NOMO-1 (cell line): ENCODE measurements around the gene OR10G6.
"Not testable (repeated sequence)": the region's sequence is repeated elsewhere in the genome, so short reads cannot be mapped to it uniquely, and the experiment has no call there.

Experiments
- DNase-seq, 2 experiments: peaks; one replicate each; lab custom pipeline; 2025; ENCODE audit not compliant: unreplicated experiment in 2 of 2; lab: John Stamatoyannopoulos, UW

Gene OR10G6, protein sequence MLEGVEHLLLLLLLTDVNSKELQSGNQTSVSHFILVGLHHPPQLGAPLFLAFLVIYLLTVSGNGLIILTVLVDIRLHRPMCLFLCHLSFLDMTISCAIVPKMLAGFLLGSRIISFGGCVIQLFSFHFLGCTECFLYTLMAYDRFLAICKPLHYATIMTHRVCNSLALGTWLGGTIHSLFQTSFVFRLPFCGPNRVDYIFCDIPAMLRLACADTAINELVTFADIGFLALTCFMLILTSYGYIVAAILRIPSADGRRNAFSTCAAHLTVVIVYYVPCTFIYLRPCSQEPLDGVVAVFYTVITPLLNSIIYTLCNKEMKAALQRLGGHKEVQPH

DNA sequence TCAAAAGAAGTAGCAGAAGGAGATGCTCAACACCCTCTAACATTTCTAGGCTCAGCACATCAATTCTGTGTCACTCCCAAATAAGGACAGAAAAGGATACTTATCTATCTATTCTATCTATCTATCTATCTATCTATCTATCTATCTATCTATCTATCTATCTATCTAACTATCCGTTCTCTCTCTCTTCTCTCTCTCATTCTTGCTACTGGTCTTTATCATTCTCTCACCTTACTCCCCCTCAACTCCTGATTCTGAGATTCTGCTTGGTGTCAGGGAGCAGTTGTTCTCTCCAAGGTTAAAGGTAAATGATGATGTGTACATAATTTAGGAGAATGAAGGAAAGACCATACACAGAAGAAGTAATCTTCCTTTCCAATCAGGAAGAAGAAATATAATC, at the start of gene OR10G6:
OR10G6 (minus strand) TSS at position 43 of the 400 bp plus-strand sequence; CDS start at position 43, 0 bp downstream.
- no peak for DNase-seq

DNA sequence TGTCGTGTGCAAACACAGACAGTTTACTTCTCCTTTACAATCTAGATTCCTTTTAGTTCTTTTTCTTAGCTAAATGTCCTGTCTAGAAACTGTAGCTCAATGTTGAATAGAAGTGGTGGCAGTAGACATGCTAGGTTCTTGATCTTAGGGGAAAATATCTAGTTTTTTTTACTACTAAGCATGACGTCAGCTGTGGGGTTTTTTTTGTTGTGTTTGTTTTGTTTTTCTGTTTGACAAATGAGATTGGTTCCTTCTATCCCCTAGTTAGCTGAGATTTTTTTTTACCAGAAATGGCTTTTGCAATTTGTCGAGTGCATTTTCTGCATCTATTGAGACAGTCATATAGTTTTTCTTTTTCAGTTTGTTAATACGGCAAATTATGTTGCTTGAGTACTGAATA, 48.5 kb upstream of the OR10G6 start:
- no peak for DNase-seq

DNA sequence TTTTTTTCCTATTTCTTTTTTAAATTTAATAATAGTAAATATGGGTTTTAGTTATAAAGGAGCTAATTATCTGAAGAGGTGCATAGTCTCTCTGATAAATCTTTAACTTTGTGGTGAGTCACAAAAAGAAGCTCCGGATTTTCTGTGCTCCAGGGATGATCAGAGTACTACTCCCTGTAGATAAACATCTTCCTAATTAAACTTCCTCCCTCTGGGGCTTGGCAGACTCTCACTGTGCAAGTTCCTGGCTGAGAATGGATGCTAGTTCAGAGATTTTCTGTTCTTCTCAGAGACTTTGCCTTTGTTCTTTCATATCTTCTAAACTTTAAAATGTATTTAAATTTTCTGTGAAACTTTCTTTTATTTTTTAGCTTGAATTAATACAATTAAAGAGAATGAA, 46.3 kb upstream of the OR10G6 start, which contains the start of gene OR10G7:
OR10G7 (minus strand) TSS at position 72 of the 400 bp plus-strand sequence. CDS start 2,324 bp downstream, outside the sequence.
- no peak for DNase-seq

DNA sequence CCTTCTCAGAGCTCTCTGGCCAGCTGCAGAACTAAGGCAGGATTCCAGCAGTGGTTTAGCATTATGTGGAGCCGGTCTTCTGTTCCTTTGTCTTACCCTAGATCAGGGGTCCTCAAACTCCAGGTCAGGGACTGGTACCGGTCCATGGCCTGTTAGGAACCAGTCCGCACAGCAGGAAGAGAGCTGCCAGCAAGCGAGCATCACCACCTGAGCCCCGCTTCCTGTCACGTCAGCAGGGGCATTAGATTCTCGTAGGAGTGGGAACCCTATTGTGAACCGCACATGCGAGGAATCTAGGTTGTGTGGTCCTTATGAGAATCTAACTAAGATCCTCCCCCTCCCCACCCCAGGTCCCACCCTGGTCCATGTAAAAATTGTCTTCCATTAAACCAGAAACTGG, 44.6 kb upstream of the OR10G6 start:
- DNase-seq = no peak

DNA sequence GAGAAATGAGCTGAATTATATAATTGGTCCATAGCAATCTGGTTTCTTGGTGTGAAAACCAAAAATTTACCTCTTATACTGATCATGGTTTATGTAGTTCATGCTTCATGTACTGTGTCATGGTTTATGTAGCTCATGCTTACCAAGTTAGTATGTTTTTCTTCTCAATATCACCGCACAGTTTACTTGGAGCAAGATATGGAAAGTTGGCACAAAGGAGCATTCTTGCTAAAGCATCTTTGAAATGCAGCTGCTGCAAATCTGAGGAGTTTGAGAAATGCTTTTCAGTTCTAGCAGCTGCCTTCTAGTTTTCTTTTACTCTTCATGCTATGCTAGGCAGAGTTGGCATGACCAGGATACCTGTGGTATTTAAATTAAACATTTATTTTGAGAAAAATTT, 41.7 kb upstream of the OR10G6 start:
- DNase-seq = no peak

DNA sequence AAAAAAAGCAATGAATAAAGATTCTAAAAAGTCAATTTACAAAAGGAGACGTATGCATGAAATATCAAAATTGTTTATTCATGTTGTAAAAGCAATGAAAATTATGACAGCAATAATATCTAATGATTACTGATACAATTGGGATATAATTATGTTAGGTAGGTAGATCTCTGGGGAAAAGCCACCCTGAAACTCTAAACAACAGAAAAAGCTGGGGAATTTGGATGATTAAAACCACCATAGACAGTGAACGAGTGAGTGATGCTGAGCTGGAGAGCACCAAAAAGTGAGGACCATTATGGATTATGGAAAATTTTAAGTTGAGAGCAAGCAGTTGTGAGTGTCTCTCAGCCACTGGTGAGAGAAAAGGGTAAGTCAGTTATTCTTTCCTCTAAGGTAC, 31.5 kb upstream of the OR10G6 start, which contains the start of gene OR10G8:
OR10G8 (plus strand) TSS at position 301 of the 400 bp plus-strand sequence. CDS start 2,825 bp downstream, outside the sequence.
- DNase-seq = no peak

DNA sequence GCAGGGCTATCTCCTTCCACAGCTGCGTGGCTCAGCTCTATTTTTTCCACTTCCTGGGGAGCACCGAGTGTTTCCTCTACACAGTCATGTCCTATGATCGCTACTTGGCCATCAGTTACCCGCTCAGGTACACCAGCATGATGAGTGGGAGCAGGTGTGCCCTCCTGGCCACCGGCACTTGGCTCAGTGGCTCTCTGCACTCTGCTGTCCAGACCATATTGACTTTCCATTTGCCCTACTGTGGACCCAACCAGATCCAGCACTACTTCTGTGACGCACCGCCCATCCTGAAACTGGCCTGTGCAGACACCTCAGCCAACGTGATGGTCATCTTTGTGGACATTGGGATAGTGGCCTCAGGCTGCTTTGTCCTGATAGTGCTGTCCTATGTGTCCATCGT, 20.9 kb upstream of the OR10G6 start:
- DNase-seq = not testable (repeated sequence)

DNA sequence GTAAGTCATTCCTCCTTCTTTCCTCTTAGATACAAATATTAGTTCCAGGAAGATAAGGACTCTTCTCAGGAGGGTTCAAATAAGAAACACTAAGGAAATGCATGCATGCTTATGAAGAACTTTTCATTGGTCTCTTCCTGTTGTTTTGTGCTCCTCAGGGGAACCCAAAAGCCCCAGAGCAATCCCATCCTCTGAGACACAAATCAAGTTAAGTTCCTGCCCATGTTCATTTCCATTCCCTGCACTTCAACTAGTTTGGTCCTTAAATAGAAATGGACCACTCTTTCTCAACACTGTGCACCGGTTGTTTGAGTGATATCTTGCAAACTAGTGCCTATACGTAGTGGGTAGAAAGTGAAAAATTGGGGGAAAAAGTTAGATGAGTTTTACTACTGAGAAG, 17.7 kb upstream of the OR10G6 start, which contains the start of gene OR10G4:
OR10G4 (plus strand) TSS at position 301 of the 400 bp plus-strand sequence. CDS start 2,578 bp downstream, outside the sequence.
- DNase-seq = no peak

DNA sequence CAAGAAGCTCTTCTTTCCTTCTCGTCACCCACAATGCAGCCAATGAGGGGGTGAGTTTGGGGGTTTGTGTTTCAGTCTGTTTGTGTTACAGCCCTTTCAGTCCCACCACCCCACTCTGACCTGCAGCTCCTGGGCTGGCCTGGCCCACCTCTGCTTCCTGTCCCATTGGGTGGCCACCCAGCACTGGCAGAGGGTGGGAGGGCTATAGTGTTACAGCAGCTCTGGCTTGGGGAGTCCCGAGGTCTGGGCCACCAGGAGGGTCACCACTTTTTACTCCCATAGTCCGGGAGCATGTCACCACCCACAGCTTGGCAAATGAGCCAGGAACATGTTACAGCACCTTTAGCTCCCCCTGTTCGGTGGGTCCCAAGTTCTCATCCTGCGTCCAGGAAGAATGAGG, 15.7 kb downstream of the OR10G6 start:
- no peak for DNase-seq

DNA sequence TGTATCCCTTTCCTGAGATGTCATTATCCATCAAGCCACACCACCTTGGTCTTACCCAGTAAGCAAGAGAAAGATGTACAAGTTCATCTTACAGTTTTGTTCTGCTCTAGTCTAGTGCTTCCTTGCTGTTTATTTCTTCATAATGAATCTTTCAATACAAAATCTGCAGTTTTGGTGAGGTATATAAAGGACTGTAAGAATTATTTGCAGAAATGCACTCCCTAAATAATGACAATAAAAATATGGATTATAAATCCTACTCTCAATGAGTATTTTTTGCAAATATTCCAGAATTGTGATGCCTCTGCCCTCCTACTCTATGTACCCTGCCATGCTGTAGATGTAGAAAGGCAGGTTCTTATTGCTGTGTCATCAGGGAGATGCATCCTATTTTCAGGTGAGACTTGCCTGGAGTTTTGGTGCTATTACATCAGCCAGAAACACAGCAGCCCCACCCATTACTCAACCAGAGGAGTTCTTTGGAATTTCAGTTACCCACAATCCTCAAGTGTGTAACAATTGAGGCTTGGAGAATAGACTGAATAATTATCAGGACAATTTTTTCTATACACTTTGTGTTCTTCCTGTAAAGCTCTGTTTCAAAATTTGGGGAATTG, 17.1 kb downstream of the OR10G6 start, which contains the start of gene OR10S1:
OR10S1 (minus strand) TSS at position 51 of the 617 bp plus-strand sequence. CDS start 117 bp downstream, outside the sequence.
- DNase-seq = no peak

DNA sequence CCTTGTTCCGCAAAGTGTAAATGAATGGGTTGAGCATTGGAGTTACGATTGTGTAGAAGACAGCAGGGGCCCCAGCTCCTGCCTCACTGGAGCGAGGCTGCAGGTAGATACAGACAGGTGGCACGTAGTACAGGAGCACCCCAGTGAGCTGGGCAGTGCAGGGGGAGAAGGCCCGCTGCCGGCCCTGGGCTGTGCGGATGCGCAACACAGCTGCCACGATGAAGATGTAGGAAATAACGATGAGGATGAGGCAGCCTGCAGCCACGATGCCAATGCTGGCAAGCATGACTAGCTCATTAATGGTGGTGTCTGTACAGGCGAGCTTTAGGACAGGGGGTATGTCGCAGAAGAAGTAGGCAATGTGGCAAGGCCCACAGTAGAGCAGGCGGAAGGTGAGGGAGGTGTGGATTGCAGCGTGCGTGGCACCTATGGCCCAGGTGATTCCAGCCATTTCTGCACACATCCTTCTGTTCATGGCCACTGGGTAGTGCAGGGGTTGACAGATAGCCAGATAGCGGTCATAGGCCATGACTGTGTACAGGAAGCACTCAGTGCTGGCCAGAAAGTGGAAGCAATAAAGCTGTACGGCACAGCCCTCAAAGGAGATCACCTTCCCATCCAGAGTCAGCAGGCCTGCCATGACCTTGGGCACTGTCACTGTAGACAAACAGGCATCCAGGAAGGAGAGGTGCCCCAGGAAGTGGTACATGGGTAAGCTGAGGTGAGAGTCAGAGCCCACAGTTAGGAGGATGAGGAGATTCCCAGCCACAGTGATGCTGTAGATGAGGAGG, 18.0 kb downstream of the OR10G6 start:
- no peak for DNase-seq

DNA sequence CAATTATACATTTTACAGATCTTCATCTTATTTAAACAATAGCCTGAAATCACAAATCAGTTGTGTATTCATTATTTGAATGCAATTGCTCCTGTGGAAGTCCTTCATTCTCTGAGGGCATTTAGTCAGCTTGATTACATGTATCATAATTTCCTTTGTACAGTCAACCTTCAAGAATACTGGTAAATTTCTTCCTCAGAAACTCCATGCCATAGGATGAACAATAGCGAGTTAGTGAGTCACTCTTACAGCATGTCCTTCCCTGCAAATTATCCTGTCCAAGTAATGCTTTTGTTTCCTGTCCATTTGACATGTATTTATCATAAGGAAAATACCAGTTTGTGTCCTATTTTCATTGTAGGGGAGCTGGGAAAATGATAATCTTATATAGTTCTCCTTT, 21.1 kb downstream of the OR10G6 start:
- DNase-seq = no peak

DNA sequence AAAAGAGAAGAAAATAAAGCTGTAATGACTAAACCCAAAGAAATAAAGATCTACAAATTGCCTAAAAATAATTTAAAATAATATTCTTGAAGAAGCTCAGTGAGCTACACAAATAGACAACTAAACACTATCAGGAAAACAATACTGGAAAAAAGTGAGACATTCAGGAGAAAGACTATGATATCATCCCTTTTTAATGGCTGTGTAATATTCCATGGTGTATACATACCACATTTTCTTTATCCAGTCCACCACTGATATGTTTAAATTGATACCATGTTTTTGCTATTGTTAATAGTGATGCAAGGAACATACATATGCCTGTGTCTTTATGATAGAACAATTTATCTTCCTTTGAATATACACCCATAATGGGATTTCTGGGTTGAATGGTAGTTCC, 38.2 kb downstream of the OR10G6 start:
- DNase-seq = no peak

DNA sequence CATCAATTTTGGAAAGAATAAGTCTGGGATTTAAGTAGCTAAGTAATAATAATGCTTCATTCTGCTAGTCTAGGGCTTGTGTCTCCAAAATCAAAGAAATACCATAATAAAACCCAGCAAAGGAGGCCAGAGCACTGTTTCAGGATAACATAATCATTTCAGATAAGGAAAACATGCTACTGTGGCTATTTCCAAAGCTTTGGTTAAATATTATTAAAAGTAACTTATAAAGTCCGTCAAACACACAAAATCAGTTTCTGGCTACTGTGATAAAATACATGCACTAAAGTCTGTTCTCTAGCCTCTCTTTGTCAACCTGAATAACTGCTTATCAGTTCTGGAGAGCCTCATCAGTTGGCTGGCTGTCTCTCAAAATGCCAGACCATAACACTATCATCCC, 49.8 kb downstream of the OR10G6 start:
- DNase-seq = no peak
